HG02938 (cell line): Measurements from ENCODE around the gene CTIF.

ENCODE experiments used
- ATAC-seq: cut with Tn5 transposase; IDR thresholded peaks from one replicate; pipeline ENCODE4 v1.9.1; 2021; ENCODE audit warnings: mild to moderate bottlenecking, moderate library complexity; ENCODE audit not compliant: unreplicated experiment

The CTIF gene

DNA sequence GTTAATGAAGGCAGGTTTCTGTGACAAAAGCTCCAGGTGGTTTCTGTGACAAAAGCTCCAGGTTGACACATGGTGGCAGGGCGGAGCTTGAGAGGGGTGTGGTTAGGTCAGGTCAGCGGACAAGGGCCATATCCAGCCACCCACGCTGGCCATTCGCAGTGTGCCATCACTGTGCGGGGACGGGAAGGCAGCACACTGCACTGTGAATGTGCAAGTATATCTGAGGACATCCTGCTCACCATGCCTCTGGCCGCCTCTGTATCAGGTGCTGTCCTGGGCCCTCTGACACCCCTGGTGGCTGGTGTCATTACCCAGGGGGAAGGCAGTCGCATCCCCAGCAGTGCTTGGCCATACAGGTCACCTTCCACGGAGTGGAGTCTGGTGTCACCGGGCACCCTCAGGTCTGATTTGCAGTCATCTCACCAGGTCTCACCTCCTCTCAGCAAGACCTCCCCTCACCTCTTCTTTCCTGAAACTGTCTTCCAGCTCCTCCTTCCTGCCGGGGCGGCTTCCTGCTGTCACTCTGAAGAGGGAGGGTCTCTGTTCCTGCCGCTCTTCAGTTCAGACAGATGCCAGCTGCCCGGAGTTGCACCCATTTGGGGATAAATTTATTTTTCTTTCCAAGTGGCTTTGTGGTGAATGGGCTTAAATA, 34.9 kb downstream of the CTIF start:
- no peak for ATAC-seq

DNA sequence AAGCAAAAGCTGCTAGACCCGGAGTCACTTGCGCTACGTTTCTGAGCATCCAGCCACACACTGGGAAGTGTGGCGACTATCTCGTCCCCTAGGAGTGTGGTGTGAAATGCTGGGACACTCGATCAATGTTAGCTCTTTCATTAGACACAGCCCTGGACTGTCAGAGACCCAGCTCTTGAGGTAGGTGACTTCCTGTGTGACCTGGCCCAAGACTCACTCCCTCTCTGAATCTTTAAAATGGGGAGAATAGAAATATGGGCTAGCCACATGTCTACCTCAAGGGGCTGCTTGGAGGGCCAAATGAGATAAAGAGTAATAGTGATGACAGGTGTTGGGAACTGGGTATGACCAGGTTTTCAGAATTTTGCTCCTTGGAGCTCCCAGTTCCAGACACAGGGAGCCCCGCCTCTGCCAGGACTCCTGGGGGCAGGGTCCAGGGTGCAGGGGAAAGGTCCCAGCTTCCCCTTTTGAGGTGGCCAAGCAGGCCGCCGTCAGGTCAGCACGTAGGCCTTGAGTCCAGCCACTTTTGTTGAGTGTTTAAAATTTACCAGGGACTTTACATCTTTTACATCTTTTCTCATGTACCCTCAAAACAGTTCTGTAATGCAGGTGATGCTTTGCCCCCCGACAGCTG, 36.0 kb downstream of the CTIF start:
- no peak for ATAC-seq

DNA sequence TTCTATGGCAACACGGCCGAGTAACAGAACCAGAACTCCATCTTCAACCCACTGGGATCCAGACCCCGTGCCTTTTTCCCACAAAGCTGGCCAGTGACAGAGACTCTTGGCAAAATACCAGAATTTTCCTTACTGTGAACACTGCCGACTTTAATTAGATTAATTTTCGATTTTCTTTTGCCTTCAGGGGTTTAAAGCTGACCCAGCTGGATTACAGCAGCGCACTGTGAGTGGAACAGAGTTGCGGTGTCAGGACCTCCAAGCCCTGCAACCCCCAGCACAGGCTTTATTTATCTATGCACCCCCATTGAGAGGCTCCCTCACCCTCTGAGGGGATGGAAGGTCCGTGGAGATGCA, 36.4 kb downstream of the CTIF start:
- no peak for ATAC-seq

DNA sequence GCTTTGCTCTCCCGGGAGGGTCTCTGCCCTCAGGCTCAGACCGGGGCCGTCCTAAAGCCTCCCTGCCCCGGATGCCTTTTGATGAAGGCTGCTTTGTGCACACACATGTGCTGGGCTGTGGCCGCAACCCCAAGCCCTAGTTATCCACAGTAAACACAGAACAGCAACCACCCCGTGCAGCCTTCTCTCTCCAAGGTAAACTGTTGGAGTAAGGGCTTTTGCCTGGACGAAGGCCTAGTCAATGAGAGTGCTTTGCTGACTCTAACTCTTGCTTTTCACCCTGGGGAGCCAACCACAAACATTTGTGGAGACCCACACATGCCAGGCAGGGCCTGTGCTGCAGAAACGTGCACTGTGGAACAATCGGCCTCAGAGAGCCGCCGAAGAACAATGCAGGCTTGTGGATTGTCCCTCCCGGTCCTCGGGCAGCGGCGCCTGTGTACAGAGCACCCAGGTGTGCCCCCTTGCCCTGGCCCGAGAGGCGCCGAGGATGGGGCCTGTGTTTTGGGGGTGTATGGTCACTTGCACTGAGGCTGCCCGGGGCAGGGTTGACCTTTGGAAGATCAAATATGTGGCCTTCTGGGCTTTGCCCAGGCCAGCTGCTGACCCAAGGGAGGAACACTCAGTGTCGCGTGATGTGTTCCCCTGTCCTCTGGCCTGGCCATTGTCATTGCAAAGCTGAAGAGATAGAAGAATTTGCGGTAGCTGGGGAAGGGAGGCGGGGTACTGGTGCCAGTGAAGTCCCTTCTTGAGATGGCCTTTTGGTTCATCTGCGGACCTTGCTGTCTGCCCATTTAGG, 37.0 kb downstream of the CTIF start:
- no peak for ATAC-seq

DNA sequence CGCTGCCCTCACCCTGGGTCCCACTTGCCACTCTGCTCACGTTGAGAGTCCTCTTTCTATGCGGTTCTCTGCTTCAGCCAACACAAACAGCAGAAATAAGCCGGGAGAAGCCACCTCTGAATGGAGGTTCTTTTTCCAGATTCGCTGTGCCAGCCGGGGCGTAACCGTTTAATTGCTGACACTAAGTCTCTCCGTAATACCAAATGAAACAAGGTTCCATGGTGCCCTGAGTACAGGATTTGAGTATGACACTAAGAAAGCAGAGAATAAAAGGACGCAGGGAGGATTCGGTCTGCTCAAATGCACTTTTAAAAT, 37.6 kb downstream of the CTIF start:
- ATAC-seq, result no peak

DNA sequence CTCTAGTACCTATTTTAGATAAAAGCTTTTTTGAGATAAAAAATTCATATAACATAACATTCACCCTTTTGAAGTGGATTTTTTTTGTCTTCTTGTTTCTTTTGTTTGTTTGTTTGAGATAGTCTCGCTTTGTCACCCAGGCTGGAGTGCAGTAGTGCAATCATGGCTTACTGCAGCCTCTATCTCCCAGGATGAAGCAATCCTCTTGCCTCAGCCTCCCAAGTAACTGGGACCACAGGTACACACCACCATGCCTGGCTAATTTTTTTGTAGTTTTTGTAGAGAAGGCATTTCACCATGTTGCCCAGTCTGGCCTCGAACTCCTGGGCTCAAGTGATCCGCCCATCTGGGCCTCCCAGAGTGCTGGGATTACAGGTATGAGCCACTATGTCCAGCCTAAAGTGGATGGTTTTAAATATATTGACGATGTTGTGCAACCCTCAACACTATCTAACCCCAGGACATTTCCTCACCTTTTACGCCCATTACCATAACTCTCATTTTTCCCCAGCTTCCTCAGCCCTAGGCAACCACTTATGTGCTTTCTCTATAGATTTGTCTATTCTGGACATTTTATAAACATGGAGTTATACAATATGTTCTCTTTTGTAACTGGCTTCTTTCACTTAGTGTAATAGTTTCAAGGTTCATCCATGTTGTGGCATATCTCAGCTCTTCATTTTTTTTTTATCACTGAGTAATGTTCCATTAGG, 38.8 kb downstream of the CTIF start:
- ATAC-seq, result no peak

DNA sequence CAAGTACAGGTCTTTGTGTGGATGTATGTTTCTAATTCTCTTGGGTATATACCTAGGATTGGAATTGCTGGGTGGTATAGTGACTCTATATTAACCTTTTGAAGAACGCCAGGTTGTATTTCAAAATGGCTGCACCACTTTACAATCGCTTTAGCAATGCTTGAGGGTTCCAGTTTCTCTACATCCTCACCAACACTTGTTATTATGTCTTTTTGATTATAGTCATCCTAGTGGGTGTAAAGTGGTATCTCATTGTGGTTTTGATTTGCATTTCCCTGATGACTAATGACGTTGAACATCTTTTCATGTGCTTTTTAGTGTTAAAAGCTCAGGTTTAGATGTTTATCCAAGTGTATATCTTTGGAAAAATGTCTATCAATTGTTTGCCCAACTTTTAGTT, 39.5 kb downstream of the CTIF start:
- ATAC-seq, result no peak

DNA sequence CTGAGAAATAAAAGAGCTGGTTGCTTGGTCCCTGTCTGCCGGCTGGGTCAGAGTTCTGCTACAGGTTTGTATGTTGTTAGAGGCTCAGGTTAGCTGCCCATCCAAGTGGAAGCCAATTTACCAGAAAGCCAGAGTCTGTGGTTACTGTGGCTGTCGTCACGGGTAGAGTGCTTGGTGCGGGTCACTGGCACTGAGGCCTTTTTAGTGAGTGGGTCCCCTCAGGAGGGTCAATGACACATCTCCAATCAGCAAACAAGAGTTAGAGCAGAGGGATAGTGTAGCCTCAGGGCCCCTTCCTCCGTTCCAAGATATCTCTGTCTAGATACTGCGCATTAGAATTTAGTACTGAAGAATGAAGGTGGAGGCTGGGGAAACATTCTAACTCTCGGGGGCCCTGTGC, 41.2 kb downstream of the CTIF start:
- no peak for ATAC-seq

DNA sequence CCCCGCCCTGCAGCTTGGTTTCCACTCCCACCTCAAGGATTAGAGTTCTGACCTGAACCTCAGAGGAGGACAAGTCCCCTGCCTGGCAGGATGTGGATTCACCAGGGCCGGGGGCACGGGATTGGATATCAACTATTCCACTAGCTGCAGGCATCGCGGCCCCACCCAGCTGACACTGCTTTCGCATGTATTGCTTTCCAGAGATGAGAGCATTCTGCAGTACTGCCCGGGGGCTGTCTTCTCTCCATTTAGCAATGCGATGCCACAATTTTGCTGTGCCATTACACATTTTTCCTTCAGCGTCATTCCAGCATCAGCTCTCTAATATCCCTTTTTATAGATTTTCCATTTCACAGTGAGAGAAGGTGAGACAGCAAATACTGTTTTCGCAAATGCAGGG, 42.0 kb downstream of the CTIF start:
- ATAC-seq, result no peak

DNA sequence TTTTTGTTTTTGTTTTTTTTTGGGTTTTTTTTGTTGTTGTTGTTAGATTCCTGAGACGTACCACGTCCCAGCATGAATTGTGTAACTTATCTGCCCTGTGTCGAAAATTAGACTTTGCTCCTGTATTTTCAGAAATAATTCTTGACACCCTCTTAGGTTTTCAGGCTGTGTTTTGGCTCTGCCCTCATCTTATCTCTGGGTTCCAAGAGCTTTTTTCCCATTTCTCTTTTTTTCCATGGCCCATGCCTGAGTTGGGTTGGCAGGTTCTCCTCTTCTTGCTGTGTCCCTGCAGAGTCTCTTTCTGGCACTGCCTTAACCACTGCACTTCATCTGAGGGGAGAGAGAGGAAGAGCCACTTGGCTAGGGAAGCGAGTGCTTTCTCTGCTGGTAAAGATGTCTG, 42.4 kb downstream of the CTIF start:
- no peak for ATAC-seq

DNA sequence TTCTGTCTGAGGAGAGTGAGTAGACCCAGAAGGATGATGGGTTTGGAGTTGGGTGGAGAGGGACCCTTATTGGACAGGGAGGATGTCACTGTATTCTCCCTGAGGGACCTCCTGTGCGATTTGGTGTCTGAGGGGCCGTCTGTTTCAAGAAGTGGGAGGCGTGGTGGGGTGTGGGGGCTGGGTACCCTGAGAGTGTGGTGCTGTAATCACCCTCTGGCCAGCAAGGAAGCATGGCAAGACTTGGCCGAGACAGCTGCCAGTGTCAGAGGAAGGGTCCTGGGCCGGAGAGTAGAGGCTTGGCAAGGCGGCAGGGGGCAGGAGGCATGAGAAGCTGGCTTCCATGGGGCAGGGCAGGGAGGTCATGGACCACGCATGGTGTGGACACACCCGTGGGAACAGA, 43.1 kb downstream of the CTIF start:
- ATAC-seq, result no peak

DNA sequence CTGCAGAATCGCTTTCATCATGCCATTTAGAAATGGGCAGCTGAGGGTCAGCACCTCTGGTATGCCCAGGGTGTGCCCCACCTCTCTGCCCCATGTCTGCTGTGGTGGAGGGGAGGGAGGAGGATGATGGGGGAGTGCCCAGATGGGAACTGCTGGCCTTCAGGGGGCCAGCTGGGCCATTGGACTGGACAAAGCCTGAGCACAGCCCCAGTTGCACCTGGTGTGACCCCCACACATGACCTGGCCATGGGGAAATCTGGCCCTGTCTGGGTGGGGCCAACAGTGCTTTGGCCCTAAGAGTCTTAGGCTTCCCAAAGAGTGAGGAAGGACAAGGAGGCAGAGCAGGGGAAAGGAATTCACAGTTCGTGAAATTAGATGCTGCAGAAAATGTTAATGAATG, 44.1 kb downstream of the CTIF start:
- ATAC-seq, result no peak

DNA sequence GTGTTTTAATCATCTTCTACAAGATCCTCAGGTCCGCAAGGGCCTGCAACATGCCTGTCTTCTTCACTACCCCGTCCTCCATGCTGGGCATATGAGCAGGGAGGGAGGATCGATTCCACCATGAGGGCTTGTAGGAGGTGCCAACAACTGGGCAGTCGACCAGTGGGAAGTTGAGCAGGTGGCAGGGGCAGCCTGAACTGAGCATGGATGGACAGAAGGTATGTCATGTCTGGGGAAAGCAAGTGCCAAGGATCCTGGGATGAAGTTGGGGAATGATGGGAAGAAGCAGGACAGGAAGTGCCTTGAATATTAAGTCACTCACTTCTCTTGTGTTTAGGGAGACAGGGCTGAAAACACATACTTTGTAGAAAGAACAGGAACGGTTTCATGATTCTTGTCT, 44.7 kb downstream of the CTIF start:
- ATAC-seq, result no peak

DNA sequence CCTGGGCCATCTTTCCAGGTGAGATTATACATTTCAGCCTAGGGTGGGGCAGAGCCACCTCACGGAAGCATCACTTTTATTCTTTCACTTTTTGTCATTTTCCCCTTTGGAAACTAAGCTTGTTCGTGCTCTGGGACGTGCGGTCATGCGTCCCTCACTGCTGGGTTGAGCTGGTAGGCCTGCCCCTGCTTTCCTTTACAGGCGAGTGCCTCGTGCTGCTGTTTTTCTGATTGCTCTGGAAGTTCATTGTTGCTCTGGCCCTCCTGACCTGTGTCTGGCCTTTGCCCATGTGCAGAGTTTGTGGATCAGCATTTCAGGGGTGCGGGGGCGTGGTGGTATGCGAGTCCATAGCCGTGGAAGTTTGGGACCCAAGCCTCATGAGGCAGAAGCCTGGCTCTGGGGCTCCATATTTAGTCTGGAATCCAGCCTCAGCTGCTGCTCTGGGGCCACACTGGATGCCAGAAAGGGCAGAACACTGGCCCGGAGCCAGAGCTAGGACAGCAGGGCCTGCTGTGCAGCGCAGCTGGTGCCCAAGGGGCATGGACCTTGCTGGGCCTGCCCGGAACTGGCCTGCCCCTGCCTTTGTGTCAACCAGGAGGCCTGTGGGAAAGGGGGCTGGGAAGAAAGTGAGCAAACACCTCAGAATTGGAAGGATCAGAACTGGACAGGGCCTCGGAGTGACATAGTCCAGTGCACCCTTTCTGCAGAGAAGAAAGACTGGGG, 51.1 kb downstream of the CTIF start:
- ATAC-seq, result no peak

DNA sequence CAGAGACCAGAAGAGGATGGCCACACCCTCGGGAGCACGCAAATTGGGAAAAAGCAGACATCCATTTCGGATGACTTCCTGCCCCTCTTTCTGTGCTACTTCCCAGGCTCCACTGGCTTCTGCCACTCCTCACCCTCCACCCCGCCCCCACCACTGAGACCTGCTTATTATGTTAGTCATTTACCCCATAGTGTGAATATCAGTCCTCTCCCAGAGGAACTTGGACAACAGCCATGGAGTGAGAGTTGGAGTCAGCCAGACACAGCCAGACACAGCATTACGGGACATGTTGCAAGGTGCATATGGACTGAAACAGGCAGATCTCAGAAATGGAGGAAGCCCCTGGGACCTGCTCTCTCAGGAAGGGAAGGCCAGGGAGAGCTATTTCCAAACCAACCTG, 51.8 kb downstream of the CTIF start:
- no peak for ATAC-seq

DNA sequence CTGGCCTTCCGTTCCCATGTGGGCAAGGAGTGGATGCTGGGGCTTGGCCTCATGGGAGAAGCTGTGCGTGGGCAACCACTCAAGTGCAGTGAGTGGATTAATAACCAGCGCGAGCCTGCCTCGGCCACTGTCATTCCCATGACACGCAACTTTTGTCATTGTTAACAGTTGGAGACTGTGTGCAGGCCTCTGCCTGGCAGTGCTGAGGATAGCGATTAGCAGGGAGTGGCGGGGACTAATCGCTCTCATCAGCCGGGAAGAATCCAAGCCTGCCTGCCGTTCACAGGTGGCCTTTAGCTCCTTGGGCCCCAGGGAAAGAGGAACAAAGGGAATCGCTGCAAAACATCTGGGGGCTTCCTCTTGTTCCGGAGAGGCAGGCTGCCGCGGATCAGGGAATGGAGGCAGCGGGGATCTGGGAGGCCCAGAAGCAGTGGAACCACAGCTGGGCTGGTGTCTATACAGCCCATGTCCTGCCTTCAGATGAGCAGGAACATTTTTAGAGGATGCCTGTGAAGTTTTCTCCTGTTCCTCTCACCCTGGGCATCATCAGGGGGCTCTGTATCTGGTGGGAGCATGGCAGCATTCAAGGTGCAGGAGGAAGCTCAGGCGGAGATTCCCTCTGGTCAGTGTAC, 53.8 kb downstream of the CTIF start:
- ATAC-seq, result no peak

DNA sequence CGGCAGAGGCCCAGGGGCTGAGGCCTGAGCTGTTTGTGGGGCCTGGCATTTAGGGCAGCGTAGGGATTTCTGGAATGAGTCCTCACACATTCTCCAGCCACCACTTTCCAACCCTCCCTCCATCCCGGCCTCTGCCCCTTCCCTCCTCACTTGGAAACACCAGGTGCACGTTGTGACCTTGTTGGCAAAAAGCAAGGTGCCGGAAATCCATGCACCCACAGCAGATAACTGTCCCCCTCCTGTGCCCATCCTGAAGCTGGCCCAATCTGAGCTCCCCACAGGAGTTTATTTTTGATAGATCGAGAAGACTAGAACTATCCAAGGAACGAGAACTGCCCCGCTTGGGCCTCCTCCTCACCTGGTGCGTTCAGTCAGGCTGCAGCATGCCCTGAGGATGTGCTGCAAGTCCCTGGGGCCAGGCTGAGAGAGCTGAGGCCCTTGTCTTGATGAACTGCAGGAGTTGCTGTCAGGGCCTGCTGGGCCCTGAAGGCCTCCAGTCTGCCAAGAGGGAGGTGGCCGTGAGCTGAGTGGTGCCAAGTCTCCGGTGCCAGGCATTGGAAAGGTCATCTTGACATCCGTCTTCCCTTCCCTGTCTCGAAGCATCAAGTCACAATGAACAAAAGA, 55.8 kb downstream of the CTIF start:
- no peak for ATAC-seq

DNA sequence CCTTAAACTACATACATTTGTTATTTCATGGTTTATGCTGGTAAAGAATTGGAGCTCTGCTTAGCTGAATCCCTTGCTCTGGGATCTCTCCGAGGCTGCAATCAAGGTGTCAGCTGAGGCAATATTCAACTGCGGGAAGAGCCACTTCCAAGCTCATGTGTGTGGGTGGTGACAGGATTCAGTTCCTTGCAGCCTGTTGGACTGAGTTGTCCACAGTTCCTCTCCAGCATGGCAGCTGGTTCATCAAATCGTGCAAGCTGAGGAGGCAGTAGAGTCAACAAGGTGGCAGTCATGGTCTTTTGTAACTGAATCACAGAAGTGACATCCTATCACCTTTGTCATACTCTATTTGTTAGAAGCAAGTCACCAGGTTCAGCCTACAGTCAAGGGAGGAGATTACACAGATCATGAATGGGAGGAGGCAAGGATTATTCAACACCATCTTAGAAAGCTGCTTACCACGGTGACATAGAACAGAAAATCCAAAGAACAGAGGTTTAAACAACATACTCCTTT, 56.9 kb downstream of the CTIF start:
- no peak for ATAC-seq

DNA sequence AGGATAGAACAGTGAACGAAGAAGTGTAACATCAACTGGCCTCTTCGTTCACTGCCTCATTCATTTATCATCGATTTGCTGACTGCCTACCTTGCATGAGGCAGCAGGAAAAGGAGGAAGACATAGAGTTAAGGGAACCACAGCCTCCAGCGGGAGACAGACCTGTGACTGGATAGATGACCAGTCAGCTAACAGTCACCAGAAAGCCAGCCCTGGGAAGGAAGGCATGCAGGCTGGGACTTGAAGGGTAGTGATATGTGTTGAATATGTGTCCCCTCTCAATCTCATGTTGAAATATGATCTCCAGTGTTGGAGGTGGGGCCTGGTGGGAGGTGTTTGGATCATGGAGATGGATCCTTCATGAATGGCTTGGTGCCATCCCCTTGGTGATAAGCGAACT, 58.3 kb downstream of the CTIF start:
- ATAC-seq, result no peak

DNA sequence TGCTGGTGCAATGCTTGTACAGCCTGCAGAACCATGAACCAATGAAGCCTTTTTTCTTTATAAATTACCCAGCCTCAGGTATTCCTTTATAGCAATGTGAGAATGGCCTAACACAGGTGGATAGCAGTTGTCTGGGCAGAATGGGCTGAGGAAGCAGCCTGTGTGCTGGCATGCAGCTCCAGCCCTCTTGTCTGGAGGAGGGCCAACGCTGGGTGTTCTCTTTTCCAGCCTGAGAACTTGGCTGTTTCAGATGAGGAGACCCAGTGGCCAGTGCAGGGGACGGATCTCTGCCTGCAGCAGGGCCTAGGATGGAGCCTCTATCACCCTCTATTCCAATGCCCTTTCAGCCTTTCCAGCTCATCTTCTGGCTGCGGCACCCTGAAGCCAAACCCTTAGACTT, 58.8 kb downstream of the CTIF start:
- ATAC-seq, result no peak
